GM23338 (cell line): ENCODE results near the gene AGTRAP. TPM values are rescaled to one million over a fixed set of nuclear protein-coding genes. Genes with fewer than 3 reads are reported as not detected.

Experiments used
- ATAC-seq: fragments of 200-7000 bp; cut with Tn5 transposase; 3 replicates; pipeline ENCODE4 v1.9.1; 2020
- DNase-seq: peaks from one replicate; pipeline ENCODE4 v3.0.0-alpha.2; 2015; ENCODE audit warnings: low spot score
- H2AFZ ChIP-seq: fragments of 200-600 bp; sonication (generic); 2 replicates; pipeline ENCODE4 v1.8.0; 2016; ENCODE audit warnings: antibody characterized with exemption, mild to moderate bottlenecking, moderate library complexity
- H3F3A ChIP-seq: fragments of 200-600 bp; sonication (generic); replicated peaks from 2 replicates; pipeline ENCODE4 v1.8.0; 2017; ENCODE audit warnings: antibody characterized with exemption, mixed run types, low read depth
- H3K27ac ChIP-seq: fragments of 200-600 bp; sonication (generic); 2 replicates; pipeline ENCODE4 v1.6.1; 2016; ENCODE audit warnings: low read depth
- H3K27me3 ChIP-seq: fragments of 200-600 bp; sonication (generic); 2 replicates; pipeline ENCODE4 v1.8.0; 2016; ENCODE audit warnings: mild to moderate bottlenecking, mixed run types, moderate library complexity; ENCODE audit not compliant: insufficient read depth
- H3K36me3 ChIP-seq: fragments of 200-600 bp; sonication (generic); 2 replicates; pipeline ENCODE4 v1.8.0; 2016; ENCODE audit warnings: mild to moderate bottlenecking; ENCODE audit not compliant: insufficient read depth
- H3K4me1 ChIP-seq: fragments of 200-600 bp; sonication (generic); 2 replicates; pipeline ENCODE4 v1.8.0; 2016; ENCODE audit warnings: mild to moderate bottlenecking, moderate library complexity; ENCODE audit not compliant: insufficient read depth
- H3K4me2 ChIP-seq: fragments of 200-600 bp; sonication (generic); 2 replicates; pipeline ENCODE4 v1.7.1; 2017; ENCODE audit warnings: mixed run types
- H3K4me3 ChIP-seq: fragments of 200-600 bp; sonication (generic); 2 replicates; pipeline ENCODE4 v1.6.1; 2016; ENCODE audit warnings: mixed run types
- H3K79me2 ChIP-seq: fragments of 200-600 bp; sonication (generic); replicated peaks from 2 replicates; pipeline ENCODE4 v1.8.0; 2017; ENCODE audit warnings: mild to moderate bottlenecking; ENCODE audit not compliant: insufficient read depth
- H3K9me2 ChIP-seq: fragments of 200-600 bp; sonication (generic); 2 replicates; pipeline ENCODE4 v1.8.0; 2017; ENCODE audit not compliant: insufficient read depth
- H4K20me1 ChIP-seq: fragments of 200-600 bp; sonication (generic); replicated peaks from 2 replicates; pipeline ENCODE4 v1.8.0; 2017; ENCODE audit warnings: mild to moderate bottlenecking; ENCODE audit not compliant: insufficient read depth
- H3K27ac Mint-ChIP-seq: 2 replicates; pipeline ENCODE4 v1.8.0; 2020; ENCODE audit warnings: inconsistent platforms, mild to moderate bottlenecking, moderate library complexity, mixed read lengths
- H3K27me3 Mint-ChIP-seq: 3 replicates; pipeline ENCODE4 v1.8.0; 2022; ENCODE audit warnings: low read depth, mild to moderate bottlenecking, moderate library complexity, mixed read lengths, inconsistent platforms; ENCODE audit not compliant: insufficient read depth, poor library complexity
- H3K36me3 Mint-ChIP-seq: 3 replicates; pipeline ENCODE4 v1.8.0; 2021; ENCODE audit warnings: low read depth, mild to moderate bottlenecking, inconsistent platforms, moderate library complexity, mixed read lengths
- H3K4me1 Mint-ChIP-seq: 3 replicates; pipeline ENCODE4 v1.8.0; 2020; ENCODE audit warnings: mild to moderate bottlenecking, inconsistent platforms, mixed read lengths
- H3K4me3 Mint-ChIP-seq: 3 replicates; pipeline ENCODE4 v1.8.0; 2021; ENCODE audit warnings: moderate library complexity, mild to moderate bottlenecking, inconsistent platforms, mixed read lengths
- H3K9me3 Mint-ChIP-seq: 3 replicates; pipeline ENCODE4 v1.8.0; 2020; ENCODE audit warnings: moderate library complexity, mild to moderate bottlenecking, inconsistent platforms, mixed read lengths
- CREB1 ChIP-seq: fragments of 250-450 bp; sonication (Bioruptor Pico); IDR thresholded peaks from 2 replicates; pipeline ENCODE4 v1.5.0; 2020; ENCODE audit warnings: low read depth, mild to moderate bottlenecking, moderate library complexity
- JUNB ChIP-seq: IDR thresholded peaks from one replicate; pipeline ENCODE4 v1.6.1; 2016; ENCODE audit warnings: antibody characterized with exemption; ENCODE audit not compliant: unreplicated experiment
- NANOG ChIP-seq: IDR thresholded peaks from 2 replicates; pipeline ENCODE4 v1.6.1; 2016; ENCODE audit warnings: antibody characterized with exemption, borderline replicate concordance
- POLR2AphosphoS5 ChIP-seq: IDR thresholded peaks from 2 replicates; pipeline ENCODE4 v1.6.1; 2016; ENCODE audit warnings: antibody characterized with exemption, low read depth
- REST ChIP-seq: IDR thresholded peaks from one replicate; pipeline ENCODE4 v1.6.1; 2018; ENCODE audit warnings: antibody characterized with exemption; ENCODE audit not compliant: unreplicated experiment
- STAT1 ChIP-seq: IDR thresholded peaks from one replicate; pipeline ENCODE4 v1.6.1; 2016; ENCODE audit warnings: antibody characterized with exemption; ENCODE audit not compliant: unreplicated experiment
- ZNF331 ChIP-seq: fragments of 250-450 bp; sonication (Bioruptor Pico); IDR thresholded peaks from 2 replicates; pipeline ENCODE4 v1.5.0; 2020; ENCODE audit warnings: low read depth, mild to moderate bottlenecking, moderate library complexity
- ZNF462 ChIP-seq: fragments of 250-450 bp; sonication (Bioruptor Pico); IDR thresholded peaks from 2 replicates; pipeline ENCODE4 v1.5.0; 2020; ENCODE audit warnings: mild to moderate bottlenecking, moderate library complexity
- polyA plus RNA-seq: library from polyadenylated mRNA; unstranded; fragments of >200 nt; fragmentation: Nextera tagmentation; extraction: Ambion mirVana; gene quantifications from 2 replicates; pipeline ENCODE4 v1.2.1, GENCODE V29; 2016
- total RNA-seq: library from RNA; depleted of rRNA; stranded (reverse); fragments of >200 nt; shearing (Covaris generic); gene quantifications from 2 replicates; pipeline ENCODE4 v1.2.3, GENCODE V29; 2014

The AGTRAP gene
- total and polyA plus RNA-seq, 2 experiments from 2014 or later, result 79.4 to 102 TPM

GRCh38 chr1:11771481-11772043 is 35.6 kb downstream of the AGTRAP start:
- Mint-ChIP-seq H3K27ac (no peak overlapping the region), H3K4me1 (peaks cover 3% of the 10 kb centered on the region; the same call in 1 of the 3 replicates), H3K27me3 (peaks cover 15% of the 10 kb centered on the region), H3K36me3 (no peaks in the 10 kb centered on the region), H3K4me3 (no peak overlapping the region), H3K9me3 (no peaks in the 10 kb centered on the region)
- Histone ChIP-seq H2AFZ (no peak overlapping the region; the same call in 1 of the 2 replicates), H4K20me1 (no peaks in the 10 kb centered on the region), H3K27ac (no peak overlapping the region), H3K9me2 (no peaks in the 10 kb centered on the region), H3K4me2 (no peak overlapping the region), H3K4me1 (no peaks in the 10 kb centered on the region), H3K27me3 (no peaks in the 10 kb centered on the region), H3K79me2 (no peaks in the 10 kb centered on the region), H3F3A (peaks cover 2% of the 10 kb centered on the region; the same call in 1 of the 2 replicates), H3K36me3 (no peaks in the 10 kb centered on the region), H3K4me3 (no peak overlapping the region)
- DNase-seq (no peak), ATAC-seq (no peak)
- no peak for TF ChIP-seq ZNF331 (CRISPR knock-in tag)
- no peak for TF ChIP-seq CREB1
- no peak for TF ChIP-seq NANOG
- no peak for TF ChIP-seq REST
- TF ChIP-seq POLR2AphosphoS5, result no peak

- DNase-seq (peak; percentile 40), ATAC-seq (peak; percentile 59)
- H3K4me1 Mint-ChIP-seq, result peaks cover 3% of the 10 kb centered on the region; the same call in 1 of the 3 replicates
- peaks cover 14% of the 10 kb centered on the region for H3K27me3 Mint-ChIP-seq
- H3K36me3 Mint-ChIP-seq, result no peaks in the 10 kb centered on the region
- Histone ChIP-seq H3K4me3 (no peak overlapping the region), H3K4me1 (no peaks in the 10 kb centered on the region), H3K27me3 (no peaks in the 10 kb centered on the region), H3K79me2 (no peaks in the 10 kb centered on the region), H3K27ac (no peak overlapping the region), H3K4me2 (no peak overlapping the region), H2AFZ (0 out of 2 replicates have a peak overlapping the region, but pooled peaks have one; percentile 69), H3K9me2 (no peaks in the 10 kb centered on the region), H4K20me1 (no peaks in the 10 kb centered on the region), H3F3A (peaks cover 2% of the 10 kb centered on the region; the same call in 1 of the 2 replicates), H3K36me3 (no peaks in the 10 kb centered on the region)
- H3K4me3 Mint-ChIP-seq, result no peak overlapping the region
- no peaks in the 10 kb centered on the region for H3K9me3 Mint-ChIP-seq
- H3K27ac Mint-ChIP-seq, result no peak overlapping the region
- no peak for TF ChIP-seq STAT1
- no peak for TF ChIP-seq CREB1
- no peak for TF ChIP-seq REST
- TF ChIP-seq ZNF462 (CRISPR knock-in tag), result no peak
- TF ChIP-seq JUNB, result no peak
- TF ChIP-seq ZNF331 (CRISPR knock-in tag), result no peak
Measured at GRCh38 chr1:11772458-11772857, 36.5 kb downstream of the AGTRAP start.
